GM19372 (cell line): ENCODE measurements around the gene BCORL1.

Source experiments
- ATAC-seq: cut with Tn5 transposase; IDR thresholded peaks from one replicate; pipeline ENCODE4 v1.9.1; 2021; ENCODE audit warnings: mild to moderate bottlenecking, low read depth, moderate library complexity; ENCODE audit not compliant: unreplicated experiment

Gene BCORL1

GRCh38 chrX:130005089-130005807, 22.8 kb downstream of the BCORL1 start:
- ATAC-seq, result no peak

- ATAC-seq, result no peak
Measured at GRCh38 chrX:130009658-130010223, 27.3 kb downstream of the BCORL1 start.

GRCh38 chrX:130012683-130013082, 30.2 kb downstream of the BCORL1 start:
- no peak for ATAC-seq

GRCh38 chrX:130013661-130014060, 31.2 kb downstream of the BCORL1 start:
- ATAC-seq, result no peak

- ATAC-seq, result no peak
Measured at GRCh38 chrX:130014356-130014755, 31.9 kb downstream of the BCORL1 start.

GRCh38 chrX:130014770-130015169, 32.3 kb downstream of the BCORL1 start:
- no peak for ATAC-seq

DNA sequence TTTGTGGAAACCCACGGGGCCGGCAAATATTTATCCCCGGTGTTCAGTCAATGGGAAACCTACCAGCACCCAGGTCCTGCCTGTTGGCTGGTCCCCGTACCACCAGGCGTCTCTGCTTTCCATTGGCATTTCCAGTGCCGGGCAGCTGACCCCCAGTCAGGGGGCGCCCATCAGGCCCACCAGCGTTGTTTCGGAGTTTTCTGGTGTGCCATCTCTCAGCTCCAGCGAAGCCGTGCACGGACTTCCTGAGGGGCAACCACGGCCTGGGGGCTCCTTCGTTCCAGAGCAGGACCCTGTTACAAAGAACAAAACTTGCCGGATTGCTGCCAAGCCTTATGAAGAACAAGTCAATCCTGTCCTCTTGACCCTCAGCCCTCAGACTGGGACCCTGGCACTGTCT, 32.7 kb downstream of the BCORL1 start:
- no peak for ATAC-seq

DNA sequence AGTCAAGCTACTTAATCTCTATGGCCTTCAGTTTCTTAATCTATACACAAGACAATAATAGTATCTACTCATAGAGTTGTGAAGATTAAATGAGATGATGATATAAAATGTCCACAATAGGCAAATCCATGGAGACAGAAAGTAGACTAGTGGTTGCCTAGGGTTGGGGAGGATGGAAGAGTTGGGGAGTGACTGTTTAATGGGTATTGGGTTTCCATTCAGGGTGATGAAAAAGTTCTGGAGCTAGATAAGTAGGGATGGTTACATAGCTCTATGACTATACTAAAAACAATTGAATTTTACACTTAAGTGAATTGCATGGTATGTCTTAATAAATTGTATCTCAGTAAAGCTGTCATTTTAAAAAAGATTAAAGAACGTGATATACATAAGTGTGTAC, 35.7 kb downstream of the BCORL1 start:
- ATAC-seq, result no peak

DNA sequence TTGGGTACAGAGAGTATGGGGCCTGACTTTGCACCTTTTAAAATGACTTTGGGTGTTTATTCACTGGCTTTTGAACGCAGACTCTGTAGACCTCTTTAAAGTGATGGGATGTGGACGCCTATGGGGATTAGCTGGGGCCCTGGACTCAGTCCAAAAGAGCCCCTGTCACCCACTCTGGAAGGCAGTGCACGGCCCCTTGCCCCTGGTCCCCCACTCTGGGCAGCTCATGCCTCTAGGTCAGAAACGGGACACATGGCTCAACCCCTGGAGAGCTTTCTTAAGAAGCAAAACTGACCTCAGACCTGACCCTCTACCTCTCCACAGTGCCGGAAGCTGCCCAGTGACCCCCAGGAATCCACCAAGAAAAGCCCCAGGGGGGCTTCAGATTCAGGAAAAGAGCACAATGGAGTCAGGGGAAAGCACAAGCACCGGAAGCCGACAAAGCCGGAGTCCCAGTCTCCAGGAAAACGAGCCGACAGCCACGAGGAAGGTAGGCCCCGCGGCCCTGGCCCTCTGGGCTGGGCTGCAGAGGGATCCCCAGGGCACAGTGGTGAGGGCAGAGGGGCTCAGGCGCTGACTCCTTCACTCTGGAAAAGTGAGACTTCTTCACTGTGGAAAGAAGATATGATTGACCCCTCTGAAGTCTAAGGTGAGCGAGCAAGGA, 38.4 kb downstream of the BCORL1 start:
- no peak for ATAC-seq

- peak; percentile 99 for ATAC-seq
Measured at GRCh38 chrX:130024127-130024526, 41.7 kb downstream of the BCORL1 start.

- ATAC-seq, result no peak
Measured at GRCh38 chrX:130025256-130025655, 42.8 kb downstream of the BCORL1 start.

DNA sequence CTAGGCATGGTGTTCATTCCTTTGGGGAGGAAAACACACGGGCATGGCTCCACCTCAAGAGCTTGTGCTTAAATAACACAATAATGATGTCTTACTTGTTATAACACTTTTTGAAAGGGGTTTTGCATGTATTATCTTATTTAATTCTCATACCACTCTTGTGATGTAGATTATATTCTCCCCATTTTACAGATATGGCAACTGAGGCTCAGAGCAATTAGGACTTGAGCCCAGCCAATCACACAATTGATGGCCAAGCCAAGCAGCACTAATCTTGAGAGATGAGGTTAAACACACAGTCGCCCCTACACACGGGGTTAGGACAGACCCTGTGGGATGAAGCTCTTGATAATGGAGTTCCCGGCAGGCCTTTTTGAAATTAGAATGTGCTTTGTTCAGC, 45.1 kb downstream of the BCORL1 start:
- ATAC-seq, result no peak

GRCh38 chrX:130028196-130028595, 45.8 kb downstream of the BCORL1 start:
- no peak for ATAC-seq

- no peak for ATAC-seq
Measured at GRCh38 chrX:130030826-130031225, 48.4 kb downstream of the BCORL1 start.

- ATAC-seq, result no peak
Measured at GRCh38 chrX:130032552-130032951, 50.1 kb downstream of the BCORL1 start.

GRCh38 chrX:130034178-130034577, 51.7 kb downstream of the BCORL1 start:
- ATAC-seq, result no peak

DNA sequence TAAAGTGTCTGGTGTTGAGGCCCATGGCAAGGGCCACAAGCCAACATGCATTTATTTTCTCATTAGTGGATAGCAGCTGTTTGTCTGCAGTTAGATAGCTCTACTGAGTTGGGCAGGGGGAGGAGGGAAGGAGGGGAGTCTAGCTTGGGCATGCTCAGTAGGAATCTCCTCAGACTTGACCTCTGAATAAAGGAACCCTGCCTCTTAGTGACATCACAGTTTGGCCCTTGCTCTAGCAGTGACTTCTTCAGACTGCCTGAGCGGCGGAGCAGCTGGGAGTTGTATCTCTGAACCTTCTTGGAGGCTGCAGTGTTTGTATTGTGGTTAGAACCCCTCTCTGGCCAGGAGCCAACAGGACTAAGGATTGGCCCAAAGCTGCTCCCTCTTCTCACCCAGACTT, 57.4 kb downstream of the BCORL1 start:
- no peak for ATAC-seq

DNA sequence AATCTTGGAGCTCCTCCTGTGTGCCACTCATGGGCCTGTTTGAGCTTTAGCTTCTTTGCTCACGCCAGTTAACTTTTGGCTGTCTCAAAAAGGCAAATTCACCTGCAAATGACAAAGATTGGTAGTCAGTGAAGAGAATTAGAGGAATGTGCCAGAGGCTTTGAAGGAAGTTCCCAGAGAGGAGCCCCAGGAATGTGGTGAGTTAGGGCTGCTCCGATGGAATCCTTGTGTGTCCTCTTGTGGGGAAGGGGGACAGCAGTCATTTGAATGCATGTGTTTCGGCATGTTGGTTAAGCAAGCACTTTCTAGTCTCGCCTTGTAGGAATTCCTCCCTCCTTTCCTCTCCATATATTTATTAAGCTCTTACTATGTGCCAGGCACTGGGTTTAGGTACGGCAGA, 65.0 kb downstream of the BCORL1 start:
- ATAC-seq, result no peak

GRCh38 chrX:130048686-130049222, 66.3 kb downstream of the BCORL1 start:
- no peak for ATAC-seq

DNA sequence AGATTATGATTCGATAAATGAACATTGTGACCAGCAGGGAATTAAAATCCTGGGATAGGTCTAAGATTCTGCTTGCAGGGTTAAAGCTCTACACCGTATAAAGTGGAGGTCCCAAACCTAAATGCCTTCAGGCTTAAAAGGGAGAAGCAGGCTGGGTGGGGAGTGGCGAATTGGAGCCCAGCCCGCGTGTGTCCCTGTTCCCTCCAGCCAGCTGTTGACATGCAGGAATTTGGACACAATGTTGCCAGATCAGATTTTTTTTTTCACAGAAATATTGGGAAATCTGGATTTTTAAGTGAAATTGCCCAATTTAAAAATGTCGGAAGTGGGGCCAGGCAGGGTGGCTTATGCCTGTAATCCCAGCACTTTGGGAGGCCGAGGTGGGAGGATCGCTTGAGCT, 67.4 kb downstream of the BCORL1 start:
- no peak for ATAC-seq

DNA sequence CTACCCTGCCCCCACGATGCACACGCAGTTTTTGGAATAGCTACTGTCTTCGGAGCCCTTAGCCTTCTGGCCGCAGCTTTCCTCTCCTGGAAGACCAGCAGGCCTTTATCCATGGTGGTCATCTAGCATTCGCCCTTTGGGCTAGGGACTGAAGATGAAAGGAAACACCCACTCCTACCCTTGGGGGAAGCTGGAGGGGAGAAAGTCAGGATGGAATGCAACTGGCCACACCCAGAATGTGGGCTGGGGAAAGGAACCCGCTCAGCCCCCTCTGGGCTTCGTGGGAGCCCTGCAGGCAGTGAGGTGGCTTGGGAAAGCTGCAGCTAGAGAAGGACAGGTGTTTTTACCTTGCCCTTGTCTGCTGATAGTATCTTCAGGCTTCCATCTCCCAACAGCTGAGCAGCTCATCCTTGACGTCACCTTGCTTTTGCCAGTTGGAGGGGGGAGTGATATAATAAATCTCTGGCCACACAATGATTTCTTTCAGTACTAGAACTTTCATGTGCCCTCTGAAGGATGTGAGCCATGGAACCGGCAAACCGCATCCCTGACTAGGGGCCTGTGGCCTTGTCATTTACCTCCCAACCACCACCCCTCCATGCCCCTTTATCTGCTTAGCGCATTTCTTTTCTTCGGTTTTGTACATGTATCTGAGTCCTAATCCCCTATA, 68.9 kb downstream of the BCORL1 start:
- no peak for ATAC-seq
